Large intestine (tissue), 3 donors: ENCODE results near the gene INPP5A. TPM values are rescaled to one million over a fixed set of nuclear protein-coding genes. Genes with fewer than 3 reads are reported as not detected.

Experiments
- DNase-seq, 2 donors: peaks; one replicate each; pipeline versions ENCODE4 v3.0.0 to v3.0.0-alpha.2; 2013
- H3K27ac ChIP-seq: one replicate; pipeline ENCODE4 v1.5.1; 2013; ENCODE audit warnings: low read length
- H3K27me3 ChIP-seq: 2 replicates; pipeline ENCODE4 v1.6.1; 2013; ENCODE audit warnings: low read length; ENCODE audit not compliant: control insufficient read depth, insufficient read depth
- H3K36me3 ChIP-seq: 2 replicates; pipeline ENCODE4 v1.6.1; 2013; ENCODE audit warnings: low read length; ENCODE audit not compliant: control insufficient read depth, insufficient read depth
- H3K4me1 ChIP-seq: one replicate; pipeline ENCODE4 v1.6.1; 2013; ENCODE audit warnings: low read length; ENCODE audit not compliant: control insufficient read depth, insufficient read depth
- H3K4me3 ChIP-seq: one replicate; pipeline ENCODE4 v1.5.1; 2013; ENCODE audit warnings: low read length
- H3K9me3 ChIP-seq: one replicate; pipeline ENCODE4 v1.6.1; 2013; ENCODE audit warnings: mild to moderate bottlenecking, low read depth, low read length, moderate library complexity; ENCODE audit not compliant: control insufficient read depth
- WGBS: methylation state at CpG from one replicate; pipeline ENCODE4 v1.1.5; 2013; ENCODE audit warnings: low lambda C conversion rate; ENCODE audit not compliant: insufficient coverage; 5-methylcytosine and 5-hydroxymethylcytosine counted together
- polyA plus RNA-seq: library from polyadenylated mRNA; unstranded; fragments of 120-200 nt; gene quantifications from one replicate; pipeline ENCODE4 v1.2.1, GENCODE V29; 2013

The INPP5A gene
- polyA plus RNA-seq, 1 donor: 25.3 TPM

- DNase-seq: no peak
- no peak overlapping the region for H3K27ac ChIP-seq
- WGBS: no CpG with 5 or more reads among the region's 35 CpGs
- H3K36me3 ChIP-seq: peaks cover 4% of the 10 kb centered on the region
- H3K4me1 ChIP-seq: no peaks in the 10 kb centered on the region
- H3K27me3 ChIP-seq: no peaks in the 10 kb centered on the region
- no peak overlapping the region for H3K4me3 ChIP-seq
- no peaks in the 10 kb centered on the region for H3K9me3 ChIP-seq
Measured at GRCh38 chr10:132643709-132644526, 106.3 kb downstream of the INPP5A start.

- Histone ChIP-seq H3K4me3 (no peak overlapping the region), H3K9me3 (no peaks in the 10 kb centered on the region), H3K4me1 (no peaks in the 10 kb centered on the region), H3K36me3 (peaks cover 4% of the 10 kb centered on the region), H3K27ac (no peak overlapping the region), H3K27me3 (no peaks in the 10 kb centered on the region)
- no peak for DNase-seq
- WGBS: 80% methylated on average over 1 of the region's 30 CpGs
Measured at GRCh38 chr10:132644527-132645246, 107.1 kb downstream of the INPP5A start.

- no peak for DNase-seq
- no peaks in the 10 kb centered on the region for H3K27me3 ChIP-seq
- H3K36me3 ChIP-seq: peaks cover 4% of the 10 kb centered on the region
- H3K27ac ChIP-seq: no peak overlapping the region
- H3K4me1 ChIP-seq: no peaks in the 10 kb centered on the region
- WGBS: no CpG with 5 or more reads among the region's 14 CpGs
- H3K4me3 ChIP-seq: no peak overlapping the region
- H3K9me3 ChIP-seq: no peaks in the 10 kb centered on the region
Measured at GRCh38 chr10:132645247-132645530, 107.6 kb downstream of the INPP5A start.

- no CpG with 5 or more reads among the region's 36 CpGs for WGBS
- H3K4me1 ChIP-seq: no peaks in the 10 kb centered on the region
- H3K36me3 ChIP-seq: peaks cover 8% of the 10 kb centered on the region
- no peak overlapping the region for H3K27ac ChIP-seq
- no peaks in the 10 kb centered on the region for H3K9me3 ChIP-seq
- H3K4me3 ChIP-seq: no peak overlapping the region
- no peak for DNase-seq
- no peaks in the 10 kb centered on the region for H3K27me3 ChIP-seq
Measured at GRCh38 chr10:132645630-132646442, 108.2 kb downstream of the INPP5A start.

DNA sequence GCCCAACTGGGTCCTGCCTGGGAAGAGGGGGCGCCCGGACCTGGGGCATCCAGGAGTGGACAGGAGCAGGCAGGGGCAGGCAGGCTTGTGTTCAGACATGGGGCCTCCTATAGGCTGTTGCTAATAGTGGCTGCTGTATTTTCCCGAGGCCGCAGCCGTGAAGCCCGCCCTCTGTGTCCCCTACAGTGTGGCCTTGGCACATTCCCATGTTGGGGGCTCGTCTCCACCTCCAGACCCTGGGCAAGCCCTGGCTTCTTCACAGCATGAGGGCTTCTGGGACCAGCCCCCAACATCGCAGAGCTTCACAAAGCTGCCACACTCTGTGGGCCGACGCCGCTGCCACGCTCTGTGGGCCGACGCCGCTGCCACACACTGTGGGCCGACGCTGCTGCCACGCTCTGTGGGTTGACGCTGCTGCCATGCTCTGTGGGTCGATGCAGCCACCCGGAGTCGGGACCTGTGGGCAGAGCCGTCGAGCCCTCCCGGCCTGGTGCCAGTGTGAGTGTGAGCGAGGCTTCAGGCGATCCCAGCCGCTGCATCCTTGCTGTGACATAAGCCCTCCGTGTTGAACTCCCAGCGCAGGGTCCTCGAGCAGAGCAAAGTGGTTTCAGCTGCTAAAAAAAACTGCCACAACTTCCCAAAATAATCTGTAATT lies 109.0 kb downstream of the INPP5A start:
- H3K4me3 ChIP-seq: no peak overlapping the region
- no peak overlapping the region for H3K27ac ChIP-seq
- peaks cover 8% of the 10 kb centered on the region for H3K36me3 ChIP-seq
- H3K9me3 ChIP-seq: no peaks in the 10 kb centered on the region
- DNase-seq: no peak
- no peaks in the 10 kb centered on the region for H3K4me1 ChIP-seq
- H3K27me3 ChIP-seq: no peaks in the 10 kb centered on the region
- WGBS: 97% methylated on average over 5 of the region's 31 CpGs

DNA sequence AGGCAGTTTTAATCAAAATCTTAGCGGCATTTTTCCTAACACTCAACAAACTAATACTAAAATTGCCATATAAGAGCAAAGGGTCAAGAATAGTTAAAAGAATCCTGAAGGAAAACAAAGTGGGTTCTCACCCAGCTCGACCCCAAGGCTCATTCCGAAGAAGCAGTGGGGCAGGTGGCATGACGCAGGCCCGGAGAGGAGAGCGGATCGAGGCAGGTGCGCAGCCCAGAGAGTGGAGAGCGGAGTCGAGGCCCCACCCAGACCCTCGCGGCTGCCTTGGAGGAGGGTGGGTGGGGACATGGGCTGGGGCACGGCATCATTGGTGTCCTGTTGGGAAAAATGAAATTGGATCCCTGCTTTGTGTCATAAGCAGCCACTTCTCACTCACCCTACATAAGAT lies 109.8 kb downstream of the INPP5A start:
- H3K4me1 ChIP-seq: no peaks in the 10 kb centered on the region
- no peak overlapping the region for H3K4me3 ChIP-seq
- H3K27ac ChIP-seq: no peak overlapping the region
- no peaks in the 10 kb centered on the region for H3K27me3 ChIP-seq
- H3K9me3 ChIP-seq: no peaks in the 10 kb centered on the region
- DNase-seq: no peak
- 100% methylated on average over 1 of the region's 13 CpGs for WGBS
- H3K36me3 ChIP-seq: peaks cover 14% of the 10 kb centered on the region

- WGBS: 91% methylated on average over 5 of the region's 26 CpGs
- Histone ChIP-seq H3K9me3 (no peaks in the 10 kb centered on the region), H3K27ac (no peak overlapping the region), H3K27me3 (no peaks in the 10 kb centered on the region), H3K4me3 (no peak overlapping the region), H3K36me3 (peaks cover 21% of the 10 kb centered on the region), H3K4me1 (no peaks in the 10 kb centered on the region)
- DNase-seq: no peak
Measured at GRCh38 chr10:132648072-132648850, 110.7 kb downstream of the INPP5A start.

- 94% methylated on average over 14 of the region's 20 CpGs for WGBS
- H3K27me3 ChIP-seq: no peaks in the 10 kb centered on the region
- peaks cover 21% of the 10 kb centered on the region for H3K36me3 ChIP-seq
- no peaks in the 10 kb centered on the region for H3K4me1 ChIP-seq
- no peak overlapping the region for H3K27ac ChIP-seq
- no peak for DNase-seq
- no peaks in the 10 kb centered on the region for H3K9me3 ChIP-seq
- H3K4me3 ChIP-seq: no peak overlapping the region
Measured at GRCh38 chr10:132648851-132649528, 111.4 kb downstream of the INPP5A start.

GRCh38 chr10:132649651-132650360 lies 112.2 kb downstream of the INPP5A start:
- no CpG with 5 or more reads among the region's 20 CpGs for WGBS
- peaks cover 21% of the 10 kb centered on the region for H3K36me3 ChIP-seq

More at GRCh38 chr10:132649651-132650360, 112.2 kb downstream of the INPP5A start:
- Histone ChIP-seq H3K4me3 (no peak overlapping the region), H3K27me3 (no peaks in the 10 kb centered on the region), H3K4me1 (no peaks in the 10 kb centered on the region), H3K9me3 (no peaks in the 10 kb centered on the region), H3K27ac (no peak overlapping the region)
- DNase-seq: no peak
